WI38 (cell line): Measurements from ENCODE around the gene SPG11.
"Not testable (repeated sequence)": the region's sequence is repeated elsewhere in the genome, so short reads cannot be mapped to it uniquely, and the experiment has no call there.

Source experiments
- H3K4me3 ChIP-seq: 2 replicates; pipeline ENCODE4 v1.5.1; 2011; ENCODE audit warnings: low read depth, mild to moderate bottlenecking, control low read depth, low read length
- CTCF ChIP-seq: IDR thresholded peaks from 2 replicates; pipeline ENCODE4 v1.5.1; 2012; ENCODE audit warnings: low read depth, mild to moderate bottlenecking, control low read depth, low read length

Gene SPG11

GRCh38 chr15:44706946-44707636, 43.6 kb upstream of the SPG11 start:
- no peak for TF ChIP-seq CTCF
- no peak overlapping the region for H3K4me3 ChIP-seq

GRCh38 chr15:44706401-44706800, 42.9 kb upstream of the SPG11 start:
- no peak overlapping the region for H3K4me3 ChIP-seq
- TF ChIP-seq CTCF: no peak

GRCh38 chr15:44705986-44706385, 42.5 kb upstream of the SPG11 start:
- no peak for TF ChIP-seq CTCF
- no peak overlapping the region for H3K4me3 ChIP-seq

GRCh38 chr15:44700676-44701075, 37.2 kb upstream of the SPG11 start:
- not testable (repeated sequence) for H3K4me3 ChIP-seq

GRCh38 chr15:44698641-44699040, 35.2 kb upstream of the SPG11 start:
- no peak for TF ChIP-seq CTCF
- no peak overlapping the region for H3K4me3 ChIP-seq

- H3K4me3 ChIP-seq: no peak overlapping the region
- no peak for TF ChIP-seq CTCF
Measured at GRCh38 chr15:44697014-44697413, 33.6 kb upstream of the SPG11 start.

GRCh38 chr15:44695294-44695693, 31.8 kb upstream of the SPG11 start:
- H3K4me3 ChIP-seq: no peak overlapping the region
- no peak for TF ChIP-seq CTCF

- no peak for TF ChIP-seq CTCF
- H3K4me3 ChIP-seq: no peak overlapping the region
Measured at GRCh38 chr15:44694416-44694815, 31.0 kb upstream of the SPG11 start.
